Measurements from ENCODE around the gene RPS6KA2.

DNA sequence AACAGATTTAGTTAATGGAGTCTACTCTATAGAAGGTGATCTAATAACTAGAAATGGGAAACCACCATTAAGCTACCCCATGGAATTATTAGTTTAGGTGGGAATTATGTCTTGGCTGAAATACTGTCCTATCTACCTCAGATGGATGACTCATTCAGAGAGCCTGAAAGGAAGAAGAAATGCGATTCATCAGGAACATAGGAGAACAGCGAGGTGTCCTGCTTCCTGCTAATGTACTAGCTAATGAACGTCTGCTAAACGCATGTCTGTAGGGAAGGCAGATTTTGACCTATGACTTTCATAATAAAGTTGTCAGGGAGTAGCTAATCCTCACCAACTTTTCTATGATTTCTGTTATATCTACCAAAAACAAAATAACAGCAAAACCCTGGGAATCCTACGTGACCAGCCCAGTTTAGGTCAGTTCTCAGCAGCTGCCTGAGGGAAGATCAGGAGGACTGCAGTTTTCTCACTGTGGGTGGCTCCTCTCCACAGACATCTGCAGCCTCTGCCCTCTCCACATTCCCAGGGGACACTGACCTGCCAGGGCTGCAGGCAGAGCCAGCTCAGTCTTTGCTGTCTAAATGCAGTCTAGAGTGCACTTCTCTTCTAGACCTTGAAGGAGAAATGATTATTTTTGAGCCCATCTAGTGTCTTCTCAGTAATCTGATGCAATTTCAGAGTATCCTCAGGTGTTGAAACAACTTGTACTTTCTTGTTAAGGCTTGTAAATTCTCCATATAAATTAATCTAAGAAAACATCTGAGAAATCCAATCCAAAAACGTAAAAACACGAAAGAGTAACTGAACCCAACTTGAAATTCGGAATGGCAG is 266.6 kb downstream of the RPS6KA2 start:
- TF ChIP-seq, protein P1, sequence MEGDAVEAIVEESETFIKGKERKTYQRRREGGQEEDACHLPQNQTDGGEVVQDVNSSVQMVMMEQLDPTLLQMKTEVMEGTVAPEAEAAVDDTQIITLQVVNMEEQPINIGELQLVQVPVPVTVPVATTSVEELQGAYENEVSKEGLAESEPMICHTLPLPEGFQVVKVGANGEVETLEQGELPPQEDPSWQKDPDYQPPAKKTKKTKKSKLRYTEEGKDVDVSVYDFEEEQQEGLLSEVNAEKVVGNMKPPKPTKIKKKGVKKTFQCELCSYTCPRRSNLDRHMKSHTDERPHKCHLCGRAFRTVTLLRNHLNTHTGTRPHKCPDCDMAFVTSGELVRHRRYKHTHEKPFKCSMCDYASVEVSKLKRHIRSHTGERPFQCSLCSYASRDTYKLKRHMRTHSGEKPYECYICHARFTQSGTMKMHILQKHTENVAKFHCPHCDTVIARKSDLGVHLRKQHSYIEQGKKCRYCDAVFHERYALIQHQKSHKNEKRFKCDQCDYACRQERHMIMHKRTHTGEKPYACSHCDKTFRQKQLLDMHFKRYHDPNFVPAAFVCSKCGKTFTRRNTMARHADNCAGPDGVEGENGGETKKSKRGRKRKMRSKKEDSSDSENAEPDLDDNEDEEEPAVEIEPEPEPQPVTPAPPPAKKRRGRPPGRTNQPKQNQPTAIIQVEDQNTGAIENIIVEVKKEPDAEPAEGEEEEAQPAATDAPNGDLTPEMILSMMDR (IDR thresholded peaks at IDR 0.05) = no peak
- no peak for TF ChIP-seq POLR2A (IDR thresholded peaks at IDR 0.05)

Measured in testis (tissue), 2 donors.